ENCODE measurements around the gene NAGLU. TPM values are rescaled to one million over a fixed set of nuclear protein-coding genes. Genes with fewer than 3 reads are reported as not detected.

Gene NAGLU
- total RNA-seq (1 to 10 TPM; 7.8 TPM), total RNA-seq (3.4 to 26.3 (median 13.2) reads per million in 172 experiments)
- 16.2 TPM for polyA plus RNA-seq (2013, experiment 1 of 2)
- 17.3 TPM for polyA plus RNA-seq (2013, experiment 2 of 2)

- intact Hi-C loops (cut with DNase I, micrococcal nuclease), result loop anchor here in 1 of 2 experiments (2.0 kb wide), 1 partner anchor 27 kb away; the partner anchor contains the start of gene COASY
- CTCF ChIA-PET, result interaction anchor here (1.7 to 2.1 kb wide), 2 partner anchors 8 to 42 kb away, joined by 8 to 13 read pairs; no protein-coding TSS in a partner anchor
- peak; percentile 68 for ATAC-seq (ENCODE audit: poor library complexity)
Observed at GRCh38 chr17:42536048-42536371, at the start of gene NAGLU. Gene NAGLU (plus strand): TSS chr17:42536241. CDS start chr17:42536273, 32 bp downstream.

GRCh38 chr17:42488032-42488431 lies 48.0 kb upstream of the NAGLU start:
- H3K4me1 ChIP-seq (ENCODE audit: insufficient read depth, low read length), result peaks cover 33% of the 10 kb centered on the region
- no peak overlapping the region for H3K4me3 Mint-ChIP-seq
- H3K36me3 Mint-ChIP-seq (ENCODE audit: low read depth), result peaks cover 34% of the 10 kb centered on the region
- H3K9me3 ChIP-seq (ENCODE audit: control insufficient read depth in 1 of 2, insufficient read depth in 1 of 2, low read length in 2 of 2), result no peaks in the 10 kb centered on the region
- no peak overlapping the region for H3K27ac Mint-ChIP-seq
- H3K27ac ChIP-seq (ENCODE audit: low read depth in 1 of 2, low read length in 2 of 2), result no peak overlapping the region
- no peaks in the 10 kb centered on the region for H3K27me3 Mint-ChIP-seq
- no peak overlapping the region for H3K4me3 ChIP-seq (ENCODE audit: low read length)
- TF ChIP-seq CTCF (IDR thresholded peaks at IDR 0.05), result no peak
- no peaks in the 10 kb centered on the region for H3K27me3 ChIP-seq (ENCODE audit: control insufficient read depth in 1 of 2, insufficient read depth in 2 of 2, low read length in 2 of 2)
- H3K4me1 Mint-ChIP-seq (ENCODE audit: low read depth), result peaks cover 46% of the 10 kb centered on the region
- DNase-seq, result peak in 1 of 14 experiments; percentile 5
- ChIA-PET POLR2A (interaction anchor here (0.5 to 1.2 kb wide), 3 partner anchors 28 to 145 kb away, joined by 3 read pairs; no protein-coding TSS in a partner anchor), CTCF (interaction anchor here (1.1 kb wide), 1 partner anchor 46 kb away, joined by 3 read pairs; no protein-coding TSS in a partner anchor)
- peaks cover 3% of the 10 kb centered on the region for H3K36me3 ChIP-seq (ENCODE audit: insufficient read depth, low read length)
- no peaks in the 10 kb centered on the region for H3K9me3 Mint-ChIP-seq
- intact Hi-C loops (cut with DNase I, micrococcal nuclease), result loop anchor here in 1 of 2 experiments (10.0 kb wide), 1 partner anchor 53 kb away; no protein-coding TSS in a partner anchor
- no peak for ATAC-seq (ENCODE audit: poor library complexity)

More at GRCh38 chr17:42536048-42536371, at the start of gene NAGLU:
- Mint-ChIP-seq H3K4me1 (ENCODE audit: low read depth) (peaks cover 48% of the 10 kb centered on the region), H3K9me3 (no peaks in the 10 kb centered on the region), H3K36me3 (ENCODE audit: low read depth) (peaks cover 5% of the 10 kb centered on the region), H3K27ac (peak within 1 kb of the TSS; percentile 71), H3K4me3 (peak within 1 kb of the TSS; percentile 91), H3K27me3 (no peaks in the 10 kb centered on the region)
- Histone ChIP-seq H3K9me3 (ENCODE audit: control insufficient read depth in 1 of 2, insufficient read depth in 1 of 2, low read length in 2 of 2) (no peaks in the 10 kb centered on the region), H3K4me3 (ENCODE audit: low read length) (peak within 1 kb of the TSS; percentile 64), H3K27me3 (ENCODE audit: control insufficient read depth in 1 of 2, insufficient read depth in 2 of 2, low read length in 2 of 2) (no peaks in the 10 kb centered on the region), H3K27ac (ENCODE audit: low read depth in 1 of 2, low read length in 2 of 2) (peak within 1 kb of the TSS in 1 of 2 donors; percentile 10), H3K4me1 (ENCODE audit: insufficient read depth, low read length) (peaks cover 45% of the 10 kb centered on the region), H3K36me3 (ENCODE audit: insufficient read depth, low read length) (no peaks in the 10 kb centered on the region)
- POLR2A ChIA-PET, result interaction anchor here (0.6 to 4.9 kb wide), 18 partner anchors 9 to 832 kb away, joined by 3 to 20 read pairs (median 4); partner anchors contain the start of genes CAVIN1, CNP, DHX58 and MLX
- DNase-seq, result peak; percentile 48 to 86 (median 73)
- no peak for TF ChIP-seq CTCF (IDR thresholded peaks at IDR 0.05)

- no peak for TF ChIP-seq CTCF (IDR thresholded peaks at IDR 0.05)
- DNase-seq (no peak), ATAC-seq (ENCODE audit: poor library complexity) (no peak)
- intact Hi-C loops (cut with DNase I, micrococcal nuclease), result no loop called here
- no peak overlapping the region for H3K4me3 Mint-ChIP-seq
- peaks cover 11% of the 10 kb centered on the region for H3K4me1 Mint-ChIP-seq (ENCODE audit: low read depth)
- H3K27ac Mint-ChIP-seq, result no peak overlapping the region
- H3K36me3 Mint-ChIP-seq (ENCODE audit: low read depth), result peaks cover 50% of the 10 kb centered on the region
- Histone ChIP-seq H3K27me3 (ENCODE audit: control insufficient read depth in 1 of 2, insufficient read depth in 2 of 2, low read length in 2 of 2) (no peaks in the 10 kb centered on the region), H3K27ac (ENCODE audit: low read depth in 1 of 2, low read length in 2 of 2) (no peak overlapping the region), H3K9me3 (ENCODE audit: control insufficient read depth in 1 of 2, insufficient read depth in 1 of 2, low read length in 2 of 2) (no peaks in the 10 kb centered on the region), H3K4me3 (ENCODE audit: low read length) (no peak overlapping the region), H3K4me1 (ENCODE audit: insufficient read depth, low read length) (peaks cover 5% of the 10 kb centered on the region), H3K36me3 (ENCODE audit: insufficient read depth, low read length) (peaks cover 3% of the 10 kb centered on the region)
- ChIA-PET CTCF (interaction anchor here (0.6 to 1.0 kb wide), 2 partner anchors 132 to 151 kb away, joined by 3 to 4 read pairs; no protein-coding TSS in a partner anchor), POLR2A (interaction anchor here (0.7 to 0.9 kb wide), 2 partner anchors 37 to 55 kb away, joined by 3 read pairs; no protein-coding TSS in a partner anchor)
- no peaks in the 10 kb centered on the region for H3K27me3 Mint-ChIP-seq
- no peaks in the 10 kb centered on the region for H3K9me3 Mint-ChIP-seq
Observed at GRCh38 chr17:42493319-42493718, 42.7 kb upstream of the NAGLU start.
